ENCODE results near the gene NAGS. TPM values are rescaled to one million over a fixed set of nuclear protein-coding genes. Genes with fewer than 3 reads are reported as not detected.
"Not testable (repeated sequence)": the region's sequence is repeated elsewhere in the genome, so short reads cannot be mapped to it uniquely, and the experiment has no call there.

Gene NAGS
- total RNA-seq, 4 donors from 2014 or later: 1.3 to 9.7 (median 2.6) TPM

GRCh38 chr17:44011876-44012275, 7.5 kb downstream of the NAGS start:
- Histone ChIP-seq H3K9me3 (no peaks in the 10 kb centered on the region), H3K36me3 (no peaks in the 10 kb centered on the region), H3K27ac (no peak overlapping the region), H3K4me1 (peaks cover 0 to 19% of the 10 kb centered on the region in 2 donors), H3K4me3 (no peak overlapping the region), H3K27me3 (no peaks in the 10 kb centered on the region)
- TF ChIP-seq, protein P1, sequence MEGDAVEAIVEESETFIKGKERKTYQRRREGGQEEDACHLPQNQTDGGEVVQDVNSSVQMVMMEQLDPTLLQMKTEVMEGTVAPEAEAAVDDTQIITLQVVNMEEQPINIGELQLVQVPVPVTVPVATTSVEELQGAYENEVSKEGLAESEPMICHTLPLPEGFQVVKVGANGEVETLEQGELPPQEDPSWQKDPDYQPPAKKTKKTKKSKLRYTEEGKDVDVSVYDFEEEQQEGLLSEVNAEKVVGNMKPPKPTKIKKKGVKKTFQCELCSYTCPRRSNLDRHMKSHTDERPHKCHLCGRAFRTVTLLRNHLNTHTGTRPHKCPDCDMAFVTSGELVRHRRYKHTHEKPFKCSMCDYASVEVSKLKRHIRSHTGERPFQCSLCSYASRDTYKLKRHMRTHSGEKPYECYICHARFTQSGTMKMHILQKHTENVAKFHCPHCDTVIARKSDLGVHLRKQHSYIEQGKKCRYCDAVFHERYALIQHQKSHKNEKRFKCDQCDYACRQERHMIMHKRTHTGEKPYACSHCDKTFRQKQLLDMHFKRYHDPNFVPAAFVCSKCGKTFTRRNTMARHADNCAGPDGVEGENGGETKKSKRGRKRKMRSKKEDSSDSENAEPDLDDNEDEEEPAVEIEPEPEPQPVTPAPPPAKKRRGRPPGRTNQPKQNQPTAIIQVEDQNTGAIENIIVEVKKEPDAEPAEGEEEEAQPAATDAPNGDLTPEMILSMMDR (IDR thresholded peaks at IDR 0.05): no peak
- TF ChIP-seq POLR2A (IDR thresholded peaks at IDR 0.05): no peak
- DNase-seq: no peak
- intact Hi-C loops (cut with DNase I; ENCODE audit: low total_unique reads): no loop called here

- no peak for TF ChIP-seq POLR2A (IDR thresholded peaks at IDR 0.05)
- TF ChIP-seq, protein P1 (IDR thresholded peaks at IDR 0.05): no peak
- Histone ChIP-seq H3K9me3 (no peaks in the 10 kb centered on the region), H3K36me3 (no peaks in the 10 kb centered on the region), H3K4me1 (peaks cover 0 to 15% of the 10 kb centered on the region in 2 donors), H3K27ac (no peak overlapping the region), H3K4me3 (no peak overlapping the region), H3K27me3 (no peaks in the 10 kb centered on the region)
- intact Hi-C loops (cut with DNase I; ENCODE audit: low total_unique reads): no loop called here
- DNase-seq: no peak
These were observed 8.0 kb downstream of the NAGS start for GRCh38 chr17:44012391-44012790.

DNA sequence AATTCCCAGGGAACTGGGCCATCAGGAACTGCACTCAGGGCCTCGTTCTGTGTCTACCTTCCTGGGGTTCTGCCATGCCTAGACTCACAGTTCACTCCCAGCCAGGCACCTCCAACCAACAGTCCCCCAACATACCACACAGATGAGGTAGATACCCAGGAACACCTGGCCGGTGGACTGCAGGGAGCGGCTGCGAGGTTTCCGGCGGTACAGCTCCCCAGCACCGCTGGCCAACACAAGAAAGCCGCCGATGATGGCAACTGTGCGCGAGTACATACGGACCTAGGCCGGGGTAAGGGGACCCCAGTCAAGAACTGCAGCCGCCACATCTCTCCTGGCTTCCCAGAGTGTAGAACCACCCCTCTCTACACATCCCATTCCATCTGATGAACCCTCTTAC, 8.5 kb downstream of the NAGS start:
- no peak overlapping the region for H3K27ac ChIP-seq
- H3K27me3 ChIP-seq: no peaks in the 10 kb centered on the region
- H3K9me3 ChIP-seq: no peaks in the 10 kb centered on the region
- H3K36me3 ChIP-seq: no peaks in the 10 kb centered on the region
- TF ChIP-seq, protein P1 (IDR thresholded peaks at IDR 0.05): no peak
- TF ChIP-seq POLR2A (IDR thresholded peaks at IDR 0.05): no peak
- intact Hi-C loops (cut with DNase I; ENCODE audit: low total_unique reads): no loop called here
- no peak overlapping the region for H3K4me3 ChIP-seq
- DNase-seq: no peak
- peaks cover 0 to 10% of the 10 kb centered on the region in 2 donors for H3K4me1 ChIP-seq

DNA sequence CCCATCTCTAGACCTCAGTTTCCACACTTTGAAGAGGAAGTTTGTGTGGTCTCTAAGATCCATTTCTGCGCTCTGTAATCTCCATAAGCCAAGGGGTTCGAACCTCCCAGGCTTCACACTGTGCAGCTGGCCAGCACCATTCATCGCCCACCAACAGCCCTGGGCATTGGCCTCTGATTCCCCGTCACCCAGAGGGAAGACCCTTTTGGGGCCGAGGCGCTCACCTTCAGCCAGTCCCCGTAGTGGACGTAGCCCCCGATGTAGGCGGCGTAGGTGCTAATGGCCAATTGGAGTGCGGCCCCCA, 9.7 kb downstream of the NAGS start:
- no peaks in the 10 kb centered on the region for H3K9me3 ChIP-seq
- peak overlapping the region; percentile 63 to 84 for H3K4me3 ChIP-seq
- H3K27me3 ChIP-seq: no peaks in the 10 kb centered on the region
- no peak for DNase-seq
- peak overlapping the region; percentile 64 to 74 for H3K27ac ChIP-seq
- peaks cover 0 to 7% of the 10 kb centered on the region in 2 donors for H3K4me1 ChIP-seq
- TF ChIP-seq POLR2A (IDR thresholded peaks at IDR 0.05): no peak
- TF ChIP-seq, protein P1 (IDR thresholded peaks at IDR 0.05): no peak
- H3K36me3 ChIP-seq: no peaks in the 10 kb centered on the region
- intact Hi-C loops (cut with DNase I; ENCODE audit: low total_unique reads): no loop called here

GRCh38 chr17:44014437-44015172, 10.2 kb downstream of the NAGS start, which contains the start of gene TMEM101:
Gene TMEM101 (minus strand): TSS chr17:44014963. CDS start chr17:44014952, 11 bp downstream.
- intact Hi-C loops (cut with DNase I; ENCODE audit: low total_unique reads): no loop called here
- TF ChIP-seq POLR2A (IDR thresholded peaks at IDR 0.05): peak; percentile 29 to 38
- TF ChIP-seq, protein P1 (IDR thresholded peaks at IDR 0.05): peak in 1 of 4 experiments; percentile 37

DNA sequence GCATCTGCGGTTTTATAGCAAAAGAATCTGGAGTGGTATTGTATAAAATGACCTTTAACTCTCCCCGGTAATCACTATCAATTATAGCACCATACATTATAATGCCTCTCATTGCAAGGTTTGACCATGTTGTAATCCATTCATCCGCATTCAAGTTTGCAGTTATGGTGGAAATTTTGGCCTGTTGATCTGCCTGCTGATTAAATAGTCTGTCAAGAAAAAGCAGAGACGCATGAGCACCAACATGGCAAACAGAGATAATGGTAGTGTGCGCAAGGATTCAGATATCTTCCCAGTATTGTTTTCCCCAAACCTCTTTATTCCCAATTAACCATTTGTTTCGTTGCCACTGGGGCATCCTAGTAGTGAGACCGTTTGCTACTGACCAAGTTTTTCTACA, 16.8 kb downstream of the NAGS start:
- H3K36me3 ChIP-seq; H3K27ac ChIP-seq; DNase-seq; H3K4me3 ChIP-seq; H3K4me1 ChIP-seq; H3K9me3 ChIP-seq; intact Hi-C loops (cut with DNase I; ENCODE audit: low total_unique reads); H3K27me3 ChIP-seq: not testable (repeated sequence)

More at GRCh38 chr17:44014437-44015172, 10.2 kb downstream of the NAGS start, which contains the start of gene TMEM101:
- no peaks in the 10 kb centered on the region for H3K27me3 ChIP-seq
- H3K9me3 ChIP-seq: no peaks in the 10 kb centered on the region
- peak within 1 kb of the TSS; percentile 63 to 84 for H3K4me3 ChIP-seq
- H3K4me1 ChIP-seq: peaks cover 0 to 7% of the 10 kb centered on the region in 2 donors
- DNase-seq: peak; percentile 89 to 90
- H3K36me3 ChIP-seq: no peaks in the 10 kb centered on the region
- peak within 1 kb of the TSS; percentile 64 to 74 for H3K27ac ChIP-seq
